Caco-2 (cell line): ENCODE data around the gene ANKRD13D. TPM values are rescaled to one million over a fixed set of nuclear protein-coding genes. Genes with fewer than 3 reads are reported as not detected.
A peak's percentile ranks its signal among the peaks of the same experiment; 100 is the strongest.
"Not testable (repeated sequence)": the region's sequence is repeated elsewhere in the genome, so short reads cannot be mapped to it uniquely, and the experiment has no call there.

Experiments
- BruUV-seq: library from RNA; stranded (reverse); fragments of 400-500 nt; replicated peaks from 2 replicates; lab custom pipeline; 2021; lab: Mats Ljungman, UMichigan
- CTCF ChIA-PET: fragments of 300-600 bp; sonication (Branson Sonifier 250); formaldehyde crosslinking; loops from one replicate; lab custom pipeline; 2022; ENCODE audit warnings: antibody characterized with exemption; lab: Charles Lee
- POLR2A ChIA-PET: fragments of 300-600 bp; sonication (Branson Sonifier 250); formaldehyde crosslinking; loops from one replicate; lab custom pipeline; 2022; ENCODE audit warnings: antibody characterized with exemption; lab: Charles Lee
- DNase-seq, 2 experiments: peaks; one replicate each; pipeline versions ENCODE4 v3.0.0 to v3.0.0-alpha.2; 2020 to 2022
- H3K27me3 ChIP-seq: replicated peaks from 2 replicates; pipeline ENCODE4 v1.6.0; 2011; ENCODE audit warnings: low read length; ENCODE audit not compliant: control insufficient read depth, insufficient read depth
- H3K36me3 ChIP-seq: 2 replicates; pipeline ENCODE4 v1.5.1; 2011; ENCODE audit warnings: low read length; ENCODE audit not compliant: control insufficient read depth, insufficient read depth
- H3K4me1 ChIP-seq: fragments of 250-450 bp; sonication (Bioruptor Pico); 2 replicates; pipeline ENCODE4 v1.5.1; 2020; ENCODE audit warnings: mild to moderate bottlenecking
- H3K4me3 ChIP-seq: 2 replicates; pipeline ENCODE4 v1.5.1; 2011; ENCODE audit warnings: low read depth, mild to moderate bottlenecking, control low read depth, low read length
- H3K9me3 ChIP-seq: fragments of 250-450 bp; sonication (Bioruptor Pico); 2 replicates; pipeline ENCODE4 v1.5.1; 2020; ENCODE audit warnings: mild to moderate bottlenecking, moderate library complexity
- H3K27ac Mint-ChIP-seq: one replicate; pipeline ENCODE4 v1.8.0; 2022; ENCODE audit warnings: mixed read lengths; ENCODE audit not compliant: unreplicated experiment
- H3K27me3 Mint-ChIP-seq: one replicate; pipeline ENCODE4 v1.8.0; 2022; ENCODE audit warnings: mixed read lengths; ENCODE audit not compliant: insufficient read depth, unreplicated experiment
- H3K36me3 Mint-ChIP-seq: one replicate; pipeline ENCODE4 v1.8.0; 2022; ENCODE audit warnings: mild to moderate bottlenecking, mixed read lengths; ENCODE audit not compliant: insufficient read depth, unreplicated experiment
- H3K4me1 Mint-ChIP-seq: one replicate; pipeline ENCODE4 v1.8.0; 2022; ENCODE audit warnings: low read depth, mixed read lengths; ENCODE audit not compliant: unreplicated experiment
- H3K4me3 Mint-ChIP-seq: one replicate; pipeline ENCODE4 v1.8.0; 2022; ENCODE audit warnings: mild to moderate bottlenecking, moderate library complexity, mixed read lengths; ENCODE audit not compliant: unreplicated experiment
- H3K9me3 Mint-ChIP-seq: one replicate; pipeline ENCODE4 v1.8.0; 2022; ENCODE audit warnings: mixed read lengths; ENCODE audit not compliant: unreplicated experiment
- CTCF ChIP-seq, 2 experiments: fragments of 200-600 bp in 1 of 2; IDR thresholded peaks; 1 replicate in 1 of 2; 2 replicates in 1 of 2; pipeline versions ENCODE4 v1.5.1 to v1.8.0; 2011 to 2022; ENCODE audit warnings: antibody characterized with exemption in 1 of 2, control low read depth in 1 of 2, inconsistent platforms in 1 of 2, low read depth in 1 of 2, low read length in 1 of 2, mild to moderate bottlenecking in 1 of 2, moderate library complexity in 1 of 2; ENCODE audit not compliant: insufficient read depth in 1 of 2, severe bottlenecking in 1 of 2, unreplicated experiment in 1 of 2
- intact Hi-C: fragments of 100-400 bp; cut with micrococcal nuclease; formaldehyde crosslinking; loops from one replicate; pipeline ENCODE4 v1.10.0; 2022; ENCODE audit not compliant: unreplicated experiment
- total RNA-seq: library from RNA; stranded (reverse); gene quantifications from 2 replicates; pipeline ENCODE4 v1.2.3, GENCODE V29; 2022

Gene ANKRD13D
- total RNA-seq, 1 experiment from 2014 or later: 88.6 TPM

- Mint-ChIP-seq H3K4me1 (peaks cover 7% of the 10 kb centered on the region), H3K27me3 (no peaks in the 10 kb centered on the region), H3K9me3 (no peaks in the 10 kb centered on the region), H3K4me3 (peak overlapping the region; percentile 96), H3K36me3 (peaks cover 14% of the 10 kb centered on the region), H3K27ac (peak overlapping the region; percentile 99)
- CTCF ChIA-PET: interaction anchor here (0.6 to 2.9 kb wide), 36 partner anchors 10 to 279 kb away, joined by 3 to 44 read pairs (median 7); partner anchors contain the start of genes ANKRD13D, CLCF1, GRK2 and KDM2A
- Histone ChIP-seq H3K36me3 (no peaks in the 10 kb centered on the region), H3K27me3 (no peaks in the 10 kb centered on the region), H3K9me3 (no peaks in the 10 kb centered on the region), H3K4me1 (peaks cover 18% of the 10 kb centered on the region), H3K4me3 (peak overlapping the region; percentile 88)
- DNase-seq: peak; percentile 98 to 100
- peak; percentile 98 to 99 for TF ChIP-seq CTCF (IDR thresholded peaks at IDR 0.05; ENCODE audit: insufficient read depth in 1 of 2, low read depth in 1 of 2, low read length in 1 of 2, severe bottlenecking in 1 of 2, unreplicated experiment in 1 of 2)
- intact Hi-C loops: loop anchor here (1.0 to 5.0 kb wide), 5 partner anchors 29 to 260 kb away; partner anchors contain the start of genes GRK2 and RHOD
- BruUV-seq: TSS peak; percentile 95
- POLR2A ChIA-PET: interaction anchor here (0.6 to 2.3 kb wide), 14 partner anchors 9 to 84 kb away, joined by 3 to 28 read pairs (median 4); partner anchors contain the start of genes ANKRD13D, GRK2, POLD4 and PPP1CA
These were observed 28.2 kb downstream of the ANKRD13D start for GRCh38 chr11:67317205-67317887.

DNA sequence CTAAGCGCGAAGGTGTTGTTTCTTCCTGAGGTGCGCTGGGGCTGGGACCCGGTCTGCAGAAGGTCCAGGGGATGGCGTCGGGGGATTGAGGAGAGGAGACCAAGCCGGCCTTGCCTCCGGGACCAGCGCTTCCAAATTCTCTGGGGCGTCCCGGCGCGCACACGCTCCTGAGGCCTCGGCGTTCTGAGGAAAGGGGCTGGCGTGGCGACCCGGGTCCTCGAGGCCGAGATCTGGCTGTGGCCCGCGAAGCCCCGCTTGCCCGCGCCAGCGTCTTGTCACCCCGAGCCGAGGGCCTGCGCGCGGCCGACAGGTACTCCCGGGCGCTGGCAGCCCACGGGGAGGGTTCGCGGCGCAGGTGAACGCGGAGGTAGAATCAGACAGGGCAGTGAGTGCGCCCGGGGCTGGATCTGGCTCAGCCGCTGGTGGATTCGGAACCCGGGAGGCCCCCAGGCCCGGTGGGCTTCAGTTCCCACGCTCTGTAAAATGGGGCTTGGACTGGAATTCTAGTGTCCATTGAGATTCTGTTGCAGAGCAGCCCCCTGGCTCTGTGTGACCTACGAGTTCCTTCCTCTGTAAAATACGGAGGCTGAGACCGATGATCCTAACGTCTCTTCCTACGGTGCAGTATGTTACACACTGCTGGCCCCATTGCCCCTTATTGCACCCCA lies 28.9 kb downstream of the ANKRD13D start:
- ChIA-PET CTCF (interaction anchor here (0.8 to 2.9 kb wide), 27 partner anchors 13 to 268 kb away, joined by 3 to 44 read pairs (median 8); partner anchors contain the start of genes ANKRD13D, GRK2, KDM2A and POLD4), POLR2A (interaction anchor here (0.6 to 2.3 kb wide), 11 partner anchors 10 to 78 kb away, joined by 3 to 28 read pairs (median 4); partner anchors contain the start of genes ANKRD13D, GRK2, POLD4 and SSH3)
- H3K4me3 ChIP-seq: peak overlapping the region; percentile 88
- Mint-ChIP-seq H3K9me3 (no peaks in the 10 kb centered on the region), H3K27me3 (no peaks in the 10 kb centered on the region), H3K27ac (peak overlapping the region; percentile 99), H3K36me3 (peaks cover 14% of the 10 kb centered on the region), H3K4me1 (no peaks in the 10 kb centered on the region), H3K4me3 (peak overlapping the region; percentile 96)
- H3K36me3 ChIP-seq: no peaks in the 10 kb centered on the region
- H3K9me3 ChIP-seq: no peaks in the 10 kb centered on the region
- no peak for DNase-seq
- H3K4me1 ChIP-seq: peaks cover 11% of the 10 kb centered on the region; the same call in 1 of the 2 replicates
- TF ChIP-seq CTCF (IDR thresholded peaks at IDR 0.05; ENCODE audit: insufficient read depth in 1 of 2, low read depth in 1 of 2, low read length in 1 of 2, severe bottlenecking in 1 of 2, unreplicated experiment in 1 of 2): no peak
- no peaks in the 10 kb centered on the region for H3K27me3 ChIP-seq
- intact Hi-C loops: loop anchor here (1.0 to 5.0 kb wide), 5 partner anchors 30 to 261 kb away; partner anchors contain the start of genes GRK2 and RHOD
- TSS peak; percentile 14 for BruUV-seq

DNA sequence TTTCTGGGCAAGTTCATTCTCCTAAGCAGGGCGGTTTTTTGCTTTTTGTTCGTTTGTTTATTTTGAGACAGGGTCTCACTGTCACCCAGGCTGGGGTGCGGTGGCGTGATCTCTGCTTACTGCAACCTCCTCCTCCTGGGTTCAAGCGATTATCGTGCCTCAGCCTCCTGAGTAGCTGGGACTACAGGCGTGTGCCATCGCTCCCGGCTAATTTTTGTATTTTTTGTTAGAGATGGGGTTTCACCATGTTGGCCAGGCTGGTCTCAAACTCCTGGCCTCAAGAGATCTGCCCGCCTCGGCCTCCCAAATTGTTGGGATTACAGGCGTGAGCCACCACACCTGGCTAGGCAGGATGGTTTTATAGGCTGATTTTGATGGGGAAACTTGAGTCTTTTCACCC lies 29.8 kb downstream of the ANKRD13D start:
- DNase-seq: peak in 1 of 2 experiments; percentile 22
- ChIA-PET POLR2A (interaction anchor here (2.2 kb wide), 1 partner anchor 79 kb away, joined by 18 read pairs; no protein-coding TSS in a partner anchor), CTCF (interaction anchor here (2.2 to 2.9 kb wide), 3 partner anchors 27 to 63 kb away, joined by 17 to 43 read pairs (median 23); partner anchors contain the start of gene GRK2)
- not testable (repeated sequence) for H3K27me3 ChIP-seq, H3K27ac Mint-ChIP-seq, H3K4me1 Mint-ChIP-seq, H3K9me3 Mint-ChIP-seq, BruUV-seq, H3K27me3 Mint-ChIP-seq, H3K4me1 ChIP-seq, H3K9me3 ChIP-seq, H3K36me3 ChIP-seq
- Mint-ChIP-seq H3K4me3 (peak overlapping the region; percentile 96), H3K36me3 (peaks cover 14% of the 10 kb centered on the region)
- H3K4me3 ChIP-seq: peak overlapping the region; percentile 88; the same call in 1 of the 2 replicates
- intact Hi-C loops: loop anchor here (5.0 kb wide), 1 partner anchor 262 kb away; the partner anchor contains the start of gene RHOD
